Activated T-cell treated with anti-CD3 and anti-CD28 coated beads for 48 hours (primary cell): Measurements from ENCODE around the gene FANCC.
"Not testable (repeated sequence)": the region's sequence is repeated elsewhere in the genome, so short reads cannot be mapped to it uniquely, and the experiment has no call there.

Experiments
- DNase-seq: peaks from one replicate; pipeline ENCODE4 v3.0.0-alpha.2; 2020; ENCODE audit warnings: low read depth

Gene FANCC

GRCh38 chr9:95226921-95227320 lies 90.6 kb downstream of the FANCC start:
- no peak for DNase-seq

GRCh38 chr9:95225726-95226106 lies 91.8 kb downstream of the FANCC start:
- no peak for DNase-seq

- no peak for DNase-seq
These were observed 92.3 kb downstream of the FANCC start for GRCh38 chr9:95225076-95225725.

- DNase-seq: no peak
These were observed 93.0 kb downstream of the FANCC start for GRCh38 chr9:95224376-95225019.

- not testable (repeated sequence) for DNase-seq
These were observed 97.2 kb downstream of the FANCC start for GRCh38 chr9:95220352-95220751.

- no peak for DNase-seq
These were observed 98.7 kb downstream of the FANCC start for GRCh38 chr9:95218773-95219172.

GRCh38 chr9:95217936-95218335 lies 99.6 kb downstream of the FANCC start:
- DNase-seq: no peak

GRCh38 chr9:95215336-95215898 lies 102.1 kb downstream of the FANCC start:
- no peak for DNase-seq

- DNase-seq: no peak
These were observed 104.4 kb downstream of the FANCC start for GRCh38 chr9:95213117-95213516.

- DNase-seq: no peak
These were observed 106.5 kb downstream of the FANCC start for GRCh38 chr9:95211028-95211427.

GRCh38 chr9:95207403-95207802 lies 110.1 kb downstream of the FANCC start:
- DNase-seq: no peak

- no peak for DNase-seq
These were observed 111.4 kb downstream of the FANCC start for GRCh38 chr9:95206143-95206542.

- no peak for DNase-seq
These were observed 112.8 kb downstream of the FANCC start for GRCh38 chr9:95204710-95205109.

GRCh38 chr9:95204310-95204709 lies 113.2 kb downstream of the FANCC start:
- DNase-seq: no peak

GRCh38 chr9:95203019-95203418 lies 114.5 kb downstream of the FANCC start:
- DNase-seq: not testable (repeated sequence)

GRCh38 chr9:95202076-95202681 lies 115.3 kb downstream of the FANCC start:
- no peak for DNase-seq

GRCh38 chr9:95201206-95201605 lies 116.3 kb downstream of the FANCC start:
- DNase-seq: no peak

- DNase-seq: no peak
These were observed 119.7 kb downstream of the FANCC start for GRCh38 chr9:95197692-95198271.

- DNase-seq: no peak
These were observed 124.0 kb downstream of the FANCC start for GRCh38 chr9:95193480-95193879.

GRCh38 chr9:95193067-95193466 lies 124.4 kb downstream of the FANCC start:
- no peak for DNase-seq

- no peak for DNase-seq
These were observed 124.9 kb downstream of the FANCC start for GRCh38 chr9:95192631-95193030.

GRCh38 chr9:95190413-95190812 lies 127.1 kb downstream of the FANCC start:
- no peak for DNase-seq
